NB4 (cell line): Measurements from ENCODE around the gene EXOC7.

ENCODE experiments used
- CTCF ChIP-seq: IDR thresholded peaks from one replicate; pipeline ENCODE4 v1.5.1; 2012; ENCODE audit warnings: low read depth, low read length
- MAX ChIP-seq: IDR thresholded peaks from 2 replicates; pipeline ENCODE4 v1.6.1; 2011; ENCODE audit warnings: low read depth, low read length
- MYC ChIP-seq: IDR thresholded peaks from 2 replicates; pipeline ENCODE4 v1.6.1; 2011; ENCODE audit warnings: low read depth, low read length
- POLR2A ChIP-seq: IDR thresholded peaks from 2 replicates; pipeline ENCODE4 v1.6.1; 2011; ENCODE audit warnings: mild to moderate bottlenecking; ENCODE audit not compliant: insufficient read length; ENCODE audit errors: extremely low read depth

GRCh38 chr17:76146053-76146851 is 42.7 kb upstream of the EXOC7 start:
- TF ChIP-seq CTCF (no peak), MAX (no peak), POLR2A (no peak), MYC (no peak)
